ENCODE data around the gene QSOX1.
A peak's percentile ranks its signal among the peaks of the same experiment; 100 is the strongest.

The QSOX1 gene

GRCh38 chr1:180154325-180155181 is at the start of gene QSOX1:
TSS of gene QSOX1 (plus strand) at chr1:180154869. CDS start at chr1:180154908, 39 bp downstream.
- Histone ChIP-seq H3K27ac (ENCODE audit: low read length) (peak within 1 kb of the TSS; percentile 63), H3K4me1 (ENCODE audit: low read length) (peaks cover 16% of the 10 kb centered on the region), H3K9ac (ENCODE audit: low read length) (peak within 1 kb of the TSS; percentile 86), H2AFZ (ENCODE audit: low read depth, low read length) (peak within 1 kb of the TSS; percentile 95), H3K9me3 (ENCODE audit: insufficient read depth, low read length) (no peaks in the 10 kb centered on the region), H3K27me3 (ENCODE audit: low read depth, low read length) (no peaks in the 10 kb centered on the region), H3K4me3 (ENCODE audit: low read length) (peak within 1 kb of the TSS; percentile 92), H4K20me1 (ENCODE audit: insufficient read depth, low read length) (no peaks in the 10 kb centered on the region), H3K36me3 (replicated peaks; ENCODE audit: low read depth, low read length) (no peaks in the 10 kb centered on the region), H3K4me2 (ENCODE audit: low read length) (peak within 1 kb of the TSS; percentile 93), H3K79me2 (ENCODE audit: low read length) (no peaks in the 10 kb centered on the region)
- TF ChIP-seq EZH2phosphoT487 (IDR thresholded peaks at IDR 0.05; ENCODE audit: low read depth) (no peak), CTCF (IDR thresholded peaks at IDR 0.05; ENCODE audit: low read depth, low read length) (no peak)

- Histone ChIP-seq H2AFZ (ENCODE audit: low read depth, low read length) (no peak overlapping the region), H3K79me2 (ENCODE audit: low read length) (no peaks in the 10 kb centered on the region), H4K20me1 (ENCODE audit: insufficient read depth, low read length) (no peaks in the 10 kb centered on the region), H3K4me1 (ENCODE audit: low read length) (no peaks in the 10 kb centered on the region), H3K4me3 (ENCODE audit: low read length) (no peak overlapping the region), H3K9ac (ENCODE audit: low read length) (no peak overlapping the region), H3K36me3 (replicated peaks; ENCODE audit: low read depth, low read length) (peaks cover 29% of the 10 kb centered on the region), H3K27ac (ENCODE audit: low read length) (no peak overlapping the region), H3K4me2 (ENCODE audit: low read length) (no peak overlapping the region), H3K27me3 (ENCODE audit: low read depth, low read length) (no peaks in the 10 kb centered on the region), H3K9me3 (ENCODE audit: insufficient read depth, low read length) (no peaks in the 10 kb centered on the region)
- TF ChIP-seq EZH2phosphoT487 (IDR thresholded peaks at IDR 0.05; ENCODE audit: low read depth) (no peak), CTCF (IDR thresholded peaks at IDR 0.05; ENCODE audit: low read depth, low read length) (no peak)
Observed at GRCh38 chr1:180112091-180112490, 42.6 kb upstream of the QSOX1 start.

- Histone ChIP-seq H3K4me1 (ENCODE audit: low read length) (no peaks in the 10 kb centered on the region), H3K9me3 (ENCODE audit: insufficient read depth, low read length) (no peaks in the 10 kb centered on the region), H3K27me3 (ENCODE audit: low read depth, low read length) (no peaks in the 10 kb centered on the region), H2AFZ (ENCODE audit: low read depth, low read length) (no peak overlapping the region), H3K4me2 (ENCODE audit: low read length) (no peak overlapping the region), H3K27ac (ENCODE audit: low read length) (no peak overlapping the region), H3K4me3 (ENCODE audit: low read length) (no peak overlapping the region), H3K36me3 (replicated peaks; ENCODE audit: low read depth, low read length) (peaks cover 29% of the 10 kb centered on the region), H4K20me1 (ENCODE audit: insufficient read depth, low read length) (no peaks in the 10 kb centered on the region), H3K79me2 (ENCODE audit: low read length) (no peaks in the 10 kb centered on the region), H3K9ac (ENCODE audit: low read length) (no peak overlapping the region)
- no peak for TF ChIP-seq EZH2phosphoT487 (IDR thresholded peaks at IDR 0.05; ENCODE audit: low read depth)
- no peak for TF ChIP-seq CTCF (IDR thresholded peaks at IDR 0.05; ENCODE audit: low read depth, low read length)
Observed at GRCh38 chr1:180112984-180113647, 41.6 kb upstream of the QSOX1 start.

GRCh38 chr1:180114396-180114945 is 40.2 kb upstream of the QSOX1 start:
- Histone ChIP-seq H3K27ac (ENCODE audit: low read length) (no peak overlapping the region), H3K4me3 (ENCODE audit: low read length) (no peak overlapping the region), H3K4me2 (ENCODE audit: low read length) (no peak overlapping the region), H2AFZ (ENCODE audit: low read depth, low read length) (no peak overlapping the region), H3K4me1 (ENCODE audit: low read length) (no peaks in the 10 kb centered on the region), H3K9ac (ENCODE audit: low read length) (no peak overlapping the region), H3K36me3 (replicated peaks; ENCODE audit: low read depth, low read length) (peaks cover 29% of the 10 kb centered on the region), H3K9me3 (ENCODE audit: insufficient read depth, low read length) (no peaks in the 10 kb centered on the region), H4K20me1 (ENCODE audit: insufficient read depth, low read length) (no peaks in the 10 kb centered on the region), H3K27me3 (ENCODE audit: low read depth, low read length) (no peaks in the 10 kb centered on the region), H3K79me2 (ENCODE audit: low read length) (no peaks in the 10 kb centered on the region)
- TF ChIP-seq EZH2phosphoT487 (IDR thresholded peaks at IDR 0.05; ENCODE audit: low read depth): no peak
- no peak for TF ChIP-seq CTCF (IDR thresholded peaks at IDR 0.05; ENCODE audit: low read depth, low read length)

All from OCI-LY3 (cell line).